Esophagus muscularis mucosa (tissue), 4 donors: Measurements from ENCODE around the gene PPP6R2.

Source experiments
- CTCF ChIP-seq, 3 experiments: fragments of 200-600 bp in 2 of 3; fragments of 450-650 bp in 1 of 3; sonication (generic) in 2 of 3; IDR thresholded peaks; one replicate each; pipeline ENCODE4 v1.5.1; 2017 to 2019; ENCODE audit warnings: antibody characterized with exemption in 3 of 3, mild to moderate bottlenecking in 2 of 3, moderate library complexity in 1 of 3
- EP300 ChIP-seq: sonication (generic); formaldehyde crosslinking; IDR thresholded peaks from one replicate; pipeline ENCODE4 v1.6.1; 2017; ENCODE audit warnings: antibody characterized with exemption
- POLR2A ChIP-seq: fragments of 450-650 bp; IDR thresholded peaks from one replicate; pipeline ENCODE4 v1.6.1; 2017; ENCODE audit warnings: antibody characterized with exemption, moderate library complexity, mild to moderate bottlenecking, low read depth
- POLR2AphosphoS5 ChIP-seq, 2 donors: sonication (generic); formaldehyde crosslinking; IDR thresholded peaks; one replicate each; pipeline ENCODE4 v1.6.1; 2017; ENCODE audit warnings: antibody characterized with exemption in 2 of 2

GRCh38 chr22:50476868-50477267, 133.7 kb downstream of the PPP6R2 start:
- no peak for TF ChIP-seq POLR2A
- TF ChIP-seq CTCF (IDR thresholded peaks at IDR 0.05): no peak
- no peak for TF ChIP-seq EP300
- TF ChIP-seq POLR2AphosphoS5 (IDR thresholded peaks at IDR 0.05): no peak
